Measurements from ENCODE around the gene NPPA. TPM values are rescaled to one million over a fixed set of nuclear protein-coding genes. Genes with fewer than 3 reads are reported as not detected.

NPPA gene
- total RNA-seq, 2 experiments from 2014 or later, result not detected

- Mint-ChIP-seq H3K4me1 (ENCODE audit: low read depth) (no peaks in the 10 kb centered on the region), H3K36me3 (ENCODE audit: low read depth) (peaks cover 16% of the 10 kb centered on the region), H3K9me3 (no peaks in the 10 kb centered on the region), H3K4me3 (no peak overlapping the region), H3K27me3 (no peaks in the 10 kb centered on the region), H3K27ac (no peak overlapping the region)
- POLR2A ChIA-PET, result interaction anchor here (4.6 kb wide), 1 partner anchor 77 kb away, joined by 24 read pairs; no protein-coding TSS in a partner anchor
- CTCF ChIA-PET, result interaction anchor here (0.6 to 1.4 kb wide), 2 partner anchors 61 to 361 kb away, joined by 3 read pairs; no protein-coding TSS in a partner anchor
- ATAC-seq (no peak), DNase-seq (no peak)
- intact Hi-C loops (cut with micrococcal nuclease), result no loop called here
- TF ChIP-seq CTCF (IDR thresholded peaks at IDR 0.05), result no peak
Measured at GRCh38 chr1:11831945-11832725, 15.4 kb downstream of the NPPA start.

GRCh38 chr1:11828511-11828910 is 19.1 kb downstream of the NPPA start:
- ChIA-PET POLR2A (interaction anchor here (0.6 to 2.1 kb wide), 3 partner anchors 79 to 603 kb away, joined by 3 to 11 read pairs (median 3); no protein-coding TSS in a partner anchor), CTCF (interaction anchor here (2.7 kb wide), 1 partner anchor 9 kb away, joined by 13 read pairs; no protein-coding TSS in a partner anchor)
- no peak for DNase-seq
- no peak for TF ChIP-seq CTCF (IDR thresholded peaks at IDR 0.05)
- intact Hi-C loops (cut with micrococcal nuclease), result no loop called here
- H3K4me1 Mint-ChIP-seq (ENCODE audit: low read depth), result no peaks in the 10 kb centered on the region
- ATAC-seq, result no peak
- H3K27ac Mint-ChIP-seq, result no peak overlapping the region
- H3K36me3 Mint-ChIP-seq (ENCODE audit: low read depth), result peaks cover 5% of the 10 kb centered on the region
- H3K4me3 Mint-ChIP-seq, result no peak overlapping the region
- no peaks in the 10 kb centered on the region for H3K9me3 Mint-ChIP-seq
- no peaks in the 10 kb centered on the region for H3K27me3 Mint-ChIP-seq

- Mint-ChIP-seq H3K27me3 (no peaks in the 10 kb centered on the region), H3K9me3 (no peaks in the 10 kb centered on the region), H3K4me1 (ENCODE audit: low read depth) (no peaks in the 10 kb centered on the region), H3K36me3 (ENCODE audit: low read depth) (peaks cover 5% of the 10 kb centered on the region), H3K27ac (no peak overlapping the region), H3K4me3 (no peak overlapping the region)
- no peak for TF ChIP-seq CTCF (IDR thresholded peaks at IDR 0.05)
- ATAC-seq (no peak), DNase-seq (no peak)
- POLR2A ChIA-PET, result interaction anchor here (1.2 kb wide), 1 partner anchor 81 kb away, joined by 5 read pairs; no protein-coding TSS in a partner anchor
- CTCF ChIA-PET, result interaction anchor here (2.7 kb wide), 1 partner anchor 11 kb away, joined by 13 read pairs; no protein-coding TSS in a partner anchor
- intact Hi-C loops (cut with micrococcal nuclease), result no loop called here
Measured at GRCh38 chr1:11826946-11827345, 20.6 kb downstream of the NPPA start.

- ATAC-seq, result no peak
- no peaks in the 10 kb centered on the region for H3K27me3 Mint-ChIP-seq
- POLR2A ChIA-PET, result interaction anchor here (1.0 to 3.0 kb wide), 2 partner anchors 83 to 85 kb away, joined by 4 to 12 read pairs; no protein-coding TSS in a partner anchor
- no peak overlapping the region for H3K27ac Mint-ChIP-seq
- H3K4me1 Mint-ChIP-seq (ENCODE audit: low read depth), result no peaks in the 10 kb centered on the region
- DNase-seq, result no peak
- H3K36me3 Mint-ChIP-seq (ENCODE audit: low read depth), result peaks cover 5% of the 10 kb centered on the region
- H3K9me3 Mint-ChIP-seq, result no peaks in the 10 kb centered on the region
- intact Hi-C loops (cut with micrococcal nuclease), result no loop called here
- TF ChIP-seq CTCF (IDR thresholded peaks at IDR 0.05), result no peak
- CTCF ChIA-PET, result no interaction called here
- H3K4me3 Mint-ChIP-seq, result no peak overlapping the region
Measured at GRCh38 chr1:11825131-11825530, 22.5 kb downstream of the NPPA start.

Measured in activated CD8-positive, alpha-beta T cell treated with anti-CD3 and anti-CD28 coated beads for 36 hours (primary cell).